Vagina (tissue), 2 donors: ENCODE data around the gene GPR27.

ENCODE experiments used
- CTCF ChIP-seq, 3 experiments: fragments of 450-650 bp in 2 of 3; fragments of 200-600 bp in 1 of 3; sonication (generic) in 1 of 3; IDR thresholded peaks; one replicate each; pipeline ENCODE4 v1.5.1; 2017 to 2019; ENCODE audit warnings: antibody characterized with exemption in 3 of 3, mild to moderate bottlenecking in 2 of 3, moderate library complexity in 2 of 3
- POLR2A ChIP-seq, 2 donors: fragments of 450-650 bp; IDR thresholded peaks; one replicate each; pipeline ENCODE4 v1.6.1; 2017; ENCODE audit warnings: antibody characterized with exemption in 2 of 2, mild to moderate bottlenecking in 2 of 2, moderate library complexity in 2 of 2

DNA sequence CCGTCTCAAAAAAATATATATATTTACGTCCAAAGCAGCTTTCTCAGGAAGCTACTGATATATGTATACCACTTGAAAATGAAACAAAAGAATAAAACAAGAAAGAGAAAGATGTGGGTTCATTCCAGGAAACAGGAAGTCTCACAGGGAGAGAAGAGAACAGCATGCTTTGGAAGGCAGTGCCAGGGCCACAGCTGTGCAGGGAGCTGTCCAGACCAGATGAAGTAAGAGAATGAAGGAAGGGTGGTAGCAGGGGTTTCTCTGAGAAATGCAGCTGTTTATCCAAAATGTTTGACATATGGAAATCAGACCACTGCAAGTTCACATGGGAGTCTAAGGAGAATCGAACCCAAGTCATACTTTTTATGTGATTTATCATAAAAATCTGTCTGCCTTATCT lies 8.9 kb upstream of the GPR27 start:
- no peak for TF ChIP-seq POLR2A (IDR thresholded peaks at IDR 0.05)
- no peak for TF ChIP-seq CTCF (IDR thresholded peaks at IDR 0.05)
